OCI-LY7 (cell line): Measurements from ENCODE around the gene WDR49. TPM values are rescaled to one million over a fixed set of nuclear protein-coding genes. Genes with fewer than 3 reads are reported as not detected.

Experiments
- BruUV-seq: library from RNA; stranded (reverse); fragments of 400-500 nt; replicated peaks from 2 replicates; lab custom pipeline; 2021; lab: Mats Ljungman, UMichigan
- CTCF ChIA-PET: fragments of 300-600 bp; sonication (Branson Sonifier 250); formaldehyde crosslinking; loops from one replicate; lab custom pipeline; 2022; ENCODE audit warnings: antibody characterized with exemption; ENCODE audit not compliant: unreplicated experiment; lab: Charles Lee
- POLR2A ChIA-PET: fragments of 300-600 bp; sonication (Branson Sonifier 250); formaldehyde crosslinking; loops from one replicate; lab custom pipeline; 2022; ENCODE audit warnings: antibody characterized with exemption; lab: Charles Lee
- DNase-seq: peaks from one replicate; pipeline ENCODE4 v3.0.0-alpha.2; 2015; ENCODE audit warnings: low spot score
- H2AFZ ChIP-seq: fragments of 200-600 bp; sonication (generic), shearing (Covaris generic); 2 replicates; pipeline ENCODE4 v1.6.1; 2014; ENCODE audit warnings: mild to moderate bottlenecking, antibody characterized with exemption, low read length, moderate library complexity
- H3K27ac ChIP-seq: fragments of 200-600 bp; sonication (generic); 2 replicates; pipeline ENCODE4 v1.5.1; 2014; ENCODE audit warnings: mixed run types, low read depth, mild to moderate bottlenecking, moderate library complexity, low read length, inconsistent platforms; ENCODE audit not compliant: poor library complexity, severe bottlenecking
- H3K36me3 ChIP-seq: fragments of 200-600 bp; sonication (generic); 2 replicates; pipeline ENCODE4 v1.6.1; 2014; ENCODE audit warnings: mild to moderate bottlenecking, antibody characterized with exemption, low read length, moderate library complexity, mixed read lengths; ENCODE audit not compliant: insufficient read depth
- H3K4me1 ChIP-seq: fragments of 200-600 bp; sonication (generic); 2 replicates; pipeline ENCODE4 v1.5.1; 2014; ENCODE audit warnings: mild to moderate bottlenecking, low read length; ENCODE audit not compliant: insufficient read depth, poor library complexity, severe bottlenecking
- H3K4me2 ChIP-seq: fragments of 200-600 bp; sonication (generic); 2 replicates; pipeline ENCODE4 v1.6.1; 2014; ENCODE audit warnings: mild to moderate bottlenecking, low read length
- H3K4me3 ChIP-seq: fragments of 200-600 bp; sonication (generic); 2 replicates; pipeline ENCODE4 v1.5.1; 2014; ENCODE audit warnings: mild to moderate bottlenecking, low read depth, low read length; ENCODE audit not compliant: poor library complexity, severe bottlenecking
- H3K79me2 ChIP-seq: fragments of 200-600 bp; sonication (generic); 2 replicates; pipeline ENCODE4 v1.6.1; 2016; ENCODE audit warnings: low read depth, mild to moderate bottlenecking, low read length, moderate library complexity, mixed read lengths; ENCODE audit not compliant: insufficient read depth
- H3K9me2 ChIP-seq: fragments of 200-600 bp; sonication (generic); 2 replicates; pipeline ENCODE4 v1.6.1; 2016; ENCODE audit warnings: mild to moderate bottlenecking, low read length, mixed read lengths; ENCODE audit not compliant: insufficient read depth
- H3K9me3 ChIP-seq: fragments of 200-600 bp; sonication (generic); 2 replicates; pipeline ENCODE4 v1.6.1; 2014; ENCODE audit warnings: mild to moderate bottlenecking, mixed run types, low read length, mixed read lengths
- H4K20me1 ChIP-seq: fragments of 200-600 bp; sonication (generic); 2 replicates; pipeline ENCODE4 v1.6.1; 2014; ENCODE audit warnings: mild to moderate bottlenecking, antibody characterized with exemption, low read length, moderate library complexity, mixed read lengths; ENCODE audit not compliant: insufficient read depth
- EZH2phosphoT487 ChIP-seq: fragments of 200-600 bp; sonication (generic); IDR thresholded peaks from 2 replicates; pipeline ENCODE4 v1.6.1; 2018; ENCODE audit warnings: low read depth, borderline replicate concordance, mild to moderate bottlenecking, mixed run types, antibody characterized with exemption, low read length, moderate library complexity, mixed read lengths
- intact Hi-C: fragments of 100-400 bp; cut with micrococcal nuclease; formaldehyde crosslinking; loops from one replicate; pipeline ENCODE4 v1.10.0; 2022; ENCODE audit not compliant: unreplicated experiment
- total RNA-seq, 2 experiments: library from RNA; depleted of rRNA in 1 of 2; stranded (reverse); fragments of >200 nt in 1 of 2; shearing (Covaris generic) in 1 of 2; gene quantifications; 2 replicates each; pipeline ENCODE4 v1.2.3, GENCODE V29; 2014 to 2022
- TF ChIP-seq, protein P1 (sequence below): fragments of 200-600 bp; sonication (generic); conservative IDR thresholded peaks from 2 replicates; pipeline ENCODE4 v1.5.1; 2014; ENCODE audit warnings: mild to moderate bottlenecking, antibody characterized with exemption, low read length, moderate library complexity, mixed read lengths

The WDR49 gene
- total RNA-seq, 2 experiments from 2014 or later = not detected

DNA sequence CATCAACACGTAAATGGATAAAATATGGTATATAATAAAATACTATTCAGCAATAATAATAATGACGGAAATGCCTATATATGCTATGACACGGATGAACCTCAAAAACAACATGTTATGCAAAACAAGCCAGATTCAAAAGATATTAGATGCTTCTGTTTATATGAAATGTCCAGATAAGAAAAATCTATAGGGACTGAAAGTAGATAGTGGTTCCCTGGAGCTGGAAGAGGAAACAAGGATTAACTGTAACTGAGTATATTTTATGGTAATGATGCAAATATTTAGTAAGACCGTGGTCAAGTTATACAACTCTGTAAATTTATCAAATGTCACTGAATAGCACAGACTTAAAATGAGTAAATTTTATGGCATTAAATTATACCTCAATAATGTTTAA is 25.8 kb upstream of the WDR49 start:
- CTCF ChIA-PET = no interaction called here

DNA sequence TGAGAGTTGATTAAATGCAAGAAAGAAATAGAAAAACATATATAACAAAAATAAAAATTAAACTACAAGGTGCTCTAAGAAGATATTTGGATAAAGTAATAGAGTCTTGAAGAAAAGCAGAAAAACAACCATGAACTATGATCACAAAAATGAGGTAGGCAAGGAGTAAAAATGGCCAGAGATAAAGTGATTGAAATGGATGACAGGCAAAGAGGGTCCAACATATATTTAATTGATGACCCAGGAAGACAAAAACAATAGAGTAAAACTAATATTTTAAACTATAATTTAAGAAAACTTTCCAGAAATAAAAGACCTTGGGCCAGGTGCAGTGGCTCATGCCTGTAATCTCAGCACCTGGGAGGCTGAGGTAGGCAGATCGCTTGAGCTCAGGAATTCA is 22.1 kb upstream of the WDR49 start:
- CTCF ChIA-PET = no interaction called here
- H4K20me1 ChIP-seq = no peaks in the 10 kb centered on the region
- H3K79me2 ChIP-seq = no peaks in the 10 kb centered on the region
- no peaks in the 10 kb centered on the region for H3K9me2 ChIP-seq
- no peaks in the 10 kb centered on the region; the same call in 1 of the 2 replicates for H3K9me3 ChIP-seq
- intact Hi-C loops = no loop called here
- no peak for TF ChIP-seq EZH2phosphoT487
- POLR2A ChIA-PET = no interaction called here
- DNase-seq = no peak
- peaks cover 62% of the 10 kb centered on the region for H3K36me3 ChIP-seq
- no TSS peak for BruUV-seq
- H3K27ac ChIP-seq = no peak overlapping the region
- H3K4me1 ChIP-seq = no peaks in the 10 kb centered on the region
- H3K4me3 ChIP-seq = no peak overlapping the region
- no peak overlapping the region for H3K4me2 ChIP-seq
- H2AFZ ChIP-seq = no peak overlapping the region

More for the DNA sequence above, 25.8 kb upstream of the WDR49 start:
- intact Hi-C loops = no loop called here
- Histone ChIP-seq H3K27ac (no peak overlapping the region), H3K79me2 (no peaks in the 10 kb centered on the region), H3K4me3 (no peak overlapping the region), H4K20me1 (no peaks in the 10 kb centered on the region), H3K4me1 (no peaks in the 10 kb centered on the region), H3K4me2 (no peak overlapping the region), H3K9me2 (no peaks in the 10 kb centered on the region), H2AFZ (no peak overlapping the region), H3K36me3 (peaks cover 81% of the 10 kb centered on the region), H3K9me3 (no peaks in the 10 kb centered on the region; the same call in 1 of the 2 replicates)
- no peak for DNase-seq
- POLR2A ChIA-PET = interaction anchor here (0.6 kb wide), 1 partner anchor 76 kb away, joined by 3 read pairs; no protein-coding TSS in a partner anchor
- TF ChIP-seq EZH2phosphoT487 = no peak
- TF ChIP-seq, protein P1, sequence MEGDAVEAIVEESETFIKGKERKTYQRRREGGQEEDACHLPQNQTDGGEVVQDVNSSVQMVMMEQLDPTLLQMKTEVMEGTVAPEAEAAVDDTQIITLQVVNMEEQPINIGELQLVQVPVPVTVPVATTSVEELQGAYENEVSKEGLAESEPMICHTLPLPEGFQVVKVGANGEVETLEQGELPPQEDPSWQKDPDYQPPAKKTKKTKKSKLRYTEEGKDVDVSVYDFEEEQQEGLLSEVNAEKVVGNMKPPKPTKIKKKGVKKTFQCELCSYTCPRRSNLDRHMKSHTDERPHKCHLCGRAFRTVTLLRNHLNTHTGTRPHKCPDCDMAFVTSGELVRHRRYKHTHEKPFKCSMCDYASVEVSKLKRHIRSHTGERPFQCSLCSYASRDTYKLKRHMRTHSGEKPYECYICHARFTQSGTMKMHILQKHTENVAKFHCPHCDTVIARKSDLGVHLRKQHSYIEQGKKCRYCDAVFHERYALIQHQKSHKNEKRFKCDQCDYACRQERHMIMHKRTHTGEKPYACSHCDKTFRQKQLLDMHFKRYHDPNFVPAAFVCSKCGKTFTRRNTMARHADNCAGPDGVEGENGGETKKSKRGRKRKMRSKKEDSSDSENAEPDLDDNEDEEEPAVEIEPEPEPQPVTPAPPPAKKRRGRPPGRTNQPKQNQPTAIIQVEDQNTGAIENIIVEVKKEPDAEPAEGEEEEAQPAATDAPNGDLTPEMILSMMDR = no peak
- no TSS peak for BruUV-seq

DNA sequence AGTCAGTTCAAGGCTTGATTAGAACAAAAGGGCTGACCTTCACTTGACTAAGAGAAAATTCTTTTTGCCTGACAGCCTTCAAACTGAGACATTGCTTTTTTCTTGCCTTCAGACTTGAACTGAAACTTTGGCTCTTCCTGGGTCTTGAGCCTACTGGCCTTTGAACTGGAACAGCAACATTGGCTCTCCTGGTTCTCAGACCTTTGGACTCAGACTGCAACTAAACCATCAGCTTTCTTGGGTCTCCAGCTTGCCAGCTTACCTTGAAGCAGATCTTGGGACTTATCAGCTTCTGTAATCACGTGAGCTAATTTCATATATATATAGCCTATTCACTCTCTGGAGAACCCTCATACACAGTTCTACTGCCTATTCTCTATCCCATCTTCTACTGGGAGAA is 19.5 kb upstream of the WDR49 start:
- H3K9me2 ChIP-seq = no peaks in the 10 kb centered on the region
- no peaks in the 10 kb centered on the region for H4K20me1 ChIP-seq
- intact Hi-C loops = no loop called here
- ChIA-PET CTCF (no interaction called here), POLR2A (interaction anchor here (2.6 kb wide), 1 partner anchor 23 kb away, joined by 9 read pairs; no protein-coding TSS in a partner anchor)
- H2AFZ ChIP-seq = no peak overlapping the region
- no peak for TF ChIP-seq EZH2phosphoT487
- TF ChIP-seq, protein P1 = no peak
- no peak for DNase-seq
- no TSS peak for BruUV-seq
- H3K4me2 ChIP-seq = no peak overlapping the region
- H3K36me3 ChIP-seq = peaks cover 41% of the 10 kb centered on the region
- no peak overlapping the region for H3K4me3 ChIP-seq
- no peaks in the 10 kb centered on the region for H3K4me1 ChIP-seq
- H3K79me2 ChIP-seq = no peaks in the 10 kb centered on the region
- no peak overlapping the region for H3K27ac ChIP-seq
- no peaks in the 10 kb centered on the region; the same call in 1 of the 2 replicates for H3K9me3 ChIP-seq
